Measurements from ENCODE around the gene AGPAT3.
A peak's percentile ranks its signal among the peaks of the same experiment; 100 is the strongest.
"Not testable (repeated sequence)": the region's sequence is repeated elsewhere in the genome, so short reads cannot be mapped to it uniquely, and the experiment has no call there.

Gene AGPAT3, protein sequence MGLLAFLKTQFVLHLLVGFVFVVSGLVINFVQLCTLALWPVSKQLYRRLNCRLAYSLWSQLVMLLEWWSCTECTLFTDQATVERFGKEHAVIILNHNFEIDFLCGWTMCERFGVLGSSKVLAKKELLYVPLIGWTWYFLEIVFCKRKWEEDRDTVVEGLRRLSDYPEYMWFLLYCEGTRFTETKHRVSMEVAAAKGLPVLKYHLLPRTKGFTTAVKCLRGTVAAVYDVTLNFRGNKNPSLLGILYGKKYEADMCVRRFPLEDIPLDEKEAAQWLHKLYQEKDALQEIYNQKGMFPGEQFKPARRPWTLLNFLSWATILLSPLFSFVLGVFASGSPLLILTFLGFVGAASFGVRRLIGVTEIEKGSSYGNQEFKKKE

DNA sequence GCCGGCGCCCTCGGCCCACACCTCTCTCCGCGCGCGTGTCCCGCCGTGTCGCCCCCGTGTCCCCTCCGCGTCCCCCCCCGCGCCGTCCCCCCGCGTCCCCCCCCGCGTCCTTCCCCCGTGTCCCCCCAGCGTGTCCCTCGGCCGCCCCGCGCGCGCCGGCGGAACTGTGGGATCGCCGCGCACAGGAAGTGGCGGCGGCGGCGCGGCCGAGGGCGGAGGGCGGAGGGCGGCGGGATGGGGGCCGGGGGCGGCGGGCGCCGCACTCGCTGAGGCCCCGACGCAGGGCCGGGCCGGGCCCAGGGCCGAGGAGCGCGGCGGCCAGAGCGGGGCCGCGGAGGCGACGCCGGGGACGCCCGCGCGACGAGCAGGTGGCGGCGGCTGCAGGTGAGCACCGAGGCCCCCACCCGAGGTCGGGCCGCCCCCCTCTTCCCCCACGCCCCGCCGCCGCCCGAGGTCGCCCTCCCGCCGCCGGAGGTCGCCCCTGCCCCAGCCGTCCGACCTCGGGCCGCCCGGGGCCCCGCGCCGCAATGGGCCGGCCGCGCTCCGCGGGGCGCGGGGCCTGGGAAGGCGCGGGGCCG is at the start of gene AGPAT3:
TSS of gene AGPAT3 (plus strand) at position 262 of the 578 bp plus-strand sequence. CDS start 94,459 bp downstream, outside the sequence.
- DNase-seq, result peak; percentile 65

DNA sequence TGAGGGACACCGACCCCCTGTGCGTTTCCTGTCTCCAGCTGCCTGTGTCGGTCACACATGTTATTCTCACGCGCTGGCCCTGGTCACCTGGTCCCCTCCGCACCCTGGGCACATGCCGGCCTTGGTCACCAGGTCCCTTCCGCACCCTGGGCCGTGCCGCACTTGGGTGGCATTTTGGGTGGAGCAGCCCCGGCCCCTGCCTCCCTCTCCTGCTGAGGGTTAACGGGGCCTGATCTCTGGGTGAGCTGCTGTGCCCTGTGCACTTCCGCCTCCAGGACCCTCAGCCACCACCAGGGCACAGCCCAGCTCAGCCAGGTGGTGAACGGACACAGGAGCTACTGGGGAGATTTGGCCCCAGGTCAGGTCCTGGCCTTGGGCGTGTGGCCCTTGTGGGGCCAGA is 49.0 kb upstream of the AGPAT3 start:
- DNase-seq, result no peak

DNA sequence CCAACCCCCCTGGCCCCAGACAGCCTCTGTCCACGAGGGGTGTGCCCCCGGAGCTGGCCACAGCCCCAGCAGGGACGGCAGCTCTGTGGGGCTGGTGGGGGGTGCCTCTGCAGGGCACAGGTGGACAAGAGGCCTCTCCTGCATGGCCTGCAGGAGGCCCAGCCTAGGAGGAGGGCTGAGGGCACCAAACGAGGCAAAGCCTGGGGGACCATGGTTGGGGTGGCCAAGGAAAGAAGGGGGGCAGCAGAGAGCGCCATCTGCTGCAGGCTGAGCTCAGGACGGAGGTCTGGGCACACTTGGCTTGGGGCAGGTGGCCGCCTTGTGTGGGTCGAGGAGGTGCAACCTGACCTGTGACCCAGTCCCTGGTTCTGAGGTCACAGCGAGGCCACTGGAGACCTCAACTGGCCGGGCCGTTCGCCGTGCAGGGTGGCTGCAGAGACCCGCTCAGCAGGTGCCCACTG is 48.4 kb upstream of the AGPAT3 start:
- DNase-seq, result no peak

DNA sequence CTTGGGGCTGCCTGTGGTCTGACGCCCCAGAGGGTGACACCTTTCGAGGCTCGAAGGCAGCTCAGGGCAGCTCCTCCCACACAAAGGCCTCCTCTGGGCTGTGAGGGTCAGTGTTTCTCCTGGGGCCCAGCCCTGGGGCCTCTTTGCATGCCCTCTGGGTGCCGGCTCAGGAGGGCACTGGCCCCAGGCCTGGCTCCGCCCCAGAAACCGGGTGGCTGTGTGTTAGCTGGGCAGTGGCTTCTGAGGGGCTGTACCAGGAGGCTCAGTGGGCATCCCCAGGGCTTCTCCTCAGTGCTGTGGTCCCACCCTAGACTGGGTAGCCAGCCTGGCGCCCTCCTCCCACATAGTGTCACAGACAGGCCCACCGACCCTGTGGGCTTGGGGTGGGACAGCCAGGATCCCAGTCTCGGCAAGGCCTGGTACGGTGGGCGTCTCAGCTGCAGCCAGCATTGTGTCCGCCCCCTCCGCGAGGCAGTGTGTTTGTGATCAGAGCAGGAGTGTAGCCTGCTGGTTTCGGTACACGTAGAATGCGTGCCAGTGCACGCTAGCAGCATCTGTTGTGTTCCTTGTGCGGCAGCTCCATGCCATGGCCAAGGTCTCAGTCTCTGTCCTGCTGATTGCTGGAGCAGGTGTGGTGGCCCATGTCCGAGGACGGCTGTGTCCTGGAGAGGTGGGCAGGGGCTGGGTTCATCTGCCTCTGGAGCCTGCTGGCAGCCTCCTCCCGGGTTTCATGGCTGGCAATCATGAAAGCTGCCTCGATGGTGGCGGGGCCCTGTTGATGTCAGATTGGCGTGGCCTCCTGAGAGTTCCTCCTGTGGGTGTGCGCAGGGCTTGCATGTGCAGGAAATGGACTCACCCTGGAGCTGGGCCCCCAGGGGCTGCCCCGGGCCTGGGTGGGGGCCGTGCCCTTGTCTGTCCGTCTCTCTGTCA is 47.6 kb upstream of the AGPAT3 start:
- no peak for DNase-seq

DNA sequence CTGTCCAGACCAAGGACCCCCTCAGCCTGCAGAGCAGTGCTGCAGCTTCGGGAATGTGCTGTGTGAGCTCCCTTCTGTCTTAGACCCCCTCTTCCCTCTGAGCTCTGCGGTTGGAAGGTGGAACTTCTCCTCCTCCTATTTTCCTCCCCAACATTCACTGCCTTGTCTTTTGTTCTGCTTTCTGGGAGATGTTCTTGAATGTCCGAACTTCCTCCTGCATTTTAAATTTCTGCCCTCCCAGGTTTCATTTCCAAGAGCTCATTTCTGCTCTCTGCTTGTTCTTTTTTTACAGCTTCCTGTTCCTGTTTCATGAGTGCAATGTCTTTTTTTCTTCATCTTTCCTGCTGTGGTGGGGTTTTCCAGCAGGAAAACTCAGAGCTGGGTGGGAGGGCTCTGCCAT is 46.3 kb upstream of the AGPAT3 start:
- no peak for DNase-seq

DNA sequence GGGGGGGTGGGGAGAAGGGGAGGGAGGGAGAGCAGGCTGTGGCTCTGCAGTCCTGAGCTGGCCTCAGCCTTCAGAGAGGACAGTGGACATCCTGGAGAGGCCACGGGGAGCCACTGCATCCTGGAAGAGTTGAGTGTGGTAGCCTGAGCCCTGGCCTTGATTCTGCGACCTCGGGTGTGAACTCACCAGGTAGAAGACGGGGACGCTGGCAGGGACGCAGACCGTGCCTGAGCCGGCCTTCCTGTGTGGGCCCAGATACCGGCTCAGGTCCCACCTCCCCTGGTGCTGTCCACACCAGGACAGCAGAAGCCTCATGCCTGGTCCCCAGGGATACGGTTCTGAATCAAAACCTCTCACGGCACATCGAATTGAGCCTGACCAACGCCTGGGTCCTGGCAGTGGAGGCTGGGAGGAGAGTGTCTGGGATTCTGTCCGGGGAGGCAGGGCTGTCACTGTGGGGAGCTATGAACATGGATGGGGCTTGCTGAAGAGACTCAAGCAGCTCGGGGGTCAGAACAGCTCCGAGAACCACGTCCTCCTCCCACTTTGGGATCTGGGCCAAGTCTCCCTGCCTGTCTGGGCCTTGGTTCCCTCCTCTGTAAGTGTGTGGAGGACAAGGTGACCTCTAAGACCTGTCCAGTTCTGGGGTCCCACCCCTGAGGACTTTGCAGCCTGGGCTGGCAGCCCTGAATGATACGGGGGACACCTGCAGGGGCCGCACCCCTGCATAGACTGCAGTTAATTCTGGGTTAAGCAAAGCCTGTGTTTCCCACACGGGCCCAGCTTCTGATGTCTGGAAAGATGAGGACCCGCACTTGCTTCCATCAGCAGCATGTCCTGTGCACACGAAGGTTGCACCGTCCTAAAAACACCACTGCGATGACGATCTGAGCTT is 45.3 kb upstream of the AGPAT3 start:
- no peak for DNase-seq

DNA sequence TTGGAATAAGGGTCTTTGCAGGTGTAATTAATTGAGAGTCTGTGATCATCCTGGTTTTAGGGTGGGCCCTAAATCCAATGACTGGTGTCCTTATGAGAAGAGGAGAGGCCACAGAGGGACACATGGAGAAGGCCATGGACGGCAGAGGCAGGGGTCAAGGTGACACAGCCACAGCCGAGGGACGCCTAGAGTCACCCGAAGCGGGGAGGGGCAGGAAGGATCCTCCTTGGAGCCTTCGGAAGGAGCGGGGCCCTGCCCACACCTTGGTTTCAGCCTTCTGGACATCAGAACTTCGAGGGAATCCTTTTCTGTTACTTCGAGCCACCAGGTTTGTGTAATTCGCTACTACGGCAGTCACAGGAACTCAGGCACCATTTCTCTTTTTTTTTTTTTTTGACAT is 44.6 kb upstream of the AGPAT3 start:
- DNase-seq, result no peak

DNA sequence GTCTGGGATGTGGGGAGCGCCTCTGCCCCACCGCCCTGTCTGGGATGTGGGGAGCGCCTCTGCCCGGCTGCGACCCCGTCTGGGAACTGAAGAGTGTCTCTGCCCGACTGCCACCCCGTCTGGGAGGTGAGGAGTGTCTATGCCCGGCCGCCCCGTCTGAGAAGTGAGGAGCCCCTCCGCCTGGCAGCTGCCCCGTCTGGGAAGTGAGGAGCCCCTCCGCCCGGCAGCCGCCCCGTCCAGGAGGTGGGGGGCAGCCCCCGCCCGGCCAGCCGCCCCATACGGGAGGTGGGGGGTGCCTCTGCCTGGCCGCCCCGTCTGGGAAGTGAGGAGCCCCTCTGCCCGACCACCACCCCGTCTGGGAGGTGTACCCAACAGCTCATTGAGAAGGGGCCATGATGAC is 42.9 kb upstream of the AGPAT3 start:
- DNase-seq, result not testable (repeated sequence)

DNA sequence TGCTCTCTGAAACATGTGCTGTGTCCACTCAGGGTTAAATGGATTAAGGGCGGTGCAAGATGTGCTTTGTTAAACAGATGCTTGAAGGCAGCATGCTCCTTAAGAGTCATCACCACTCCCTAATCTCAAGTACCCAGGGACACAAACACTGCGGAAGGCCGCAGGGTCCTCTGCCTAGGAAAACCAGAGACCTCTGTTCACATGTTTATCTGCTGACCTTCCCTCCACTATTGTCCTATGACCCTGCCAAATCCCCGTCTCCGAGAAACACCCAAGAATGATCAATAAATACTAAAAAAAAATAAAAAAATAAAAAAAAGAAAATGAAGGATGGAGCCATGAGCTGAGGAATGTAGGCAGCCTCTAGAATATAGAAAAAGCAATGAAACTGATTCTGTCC is 42.3 kb upstream of the AGPAT3 start:
- not testable (repeated sequence) for DNase-seq

DNA sequence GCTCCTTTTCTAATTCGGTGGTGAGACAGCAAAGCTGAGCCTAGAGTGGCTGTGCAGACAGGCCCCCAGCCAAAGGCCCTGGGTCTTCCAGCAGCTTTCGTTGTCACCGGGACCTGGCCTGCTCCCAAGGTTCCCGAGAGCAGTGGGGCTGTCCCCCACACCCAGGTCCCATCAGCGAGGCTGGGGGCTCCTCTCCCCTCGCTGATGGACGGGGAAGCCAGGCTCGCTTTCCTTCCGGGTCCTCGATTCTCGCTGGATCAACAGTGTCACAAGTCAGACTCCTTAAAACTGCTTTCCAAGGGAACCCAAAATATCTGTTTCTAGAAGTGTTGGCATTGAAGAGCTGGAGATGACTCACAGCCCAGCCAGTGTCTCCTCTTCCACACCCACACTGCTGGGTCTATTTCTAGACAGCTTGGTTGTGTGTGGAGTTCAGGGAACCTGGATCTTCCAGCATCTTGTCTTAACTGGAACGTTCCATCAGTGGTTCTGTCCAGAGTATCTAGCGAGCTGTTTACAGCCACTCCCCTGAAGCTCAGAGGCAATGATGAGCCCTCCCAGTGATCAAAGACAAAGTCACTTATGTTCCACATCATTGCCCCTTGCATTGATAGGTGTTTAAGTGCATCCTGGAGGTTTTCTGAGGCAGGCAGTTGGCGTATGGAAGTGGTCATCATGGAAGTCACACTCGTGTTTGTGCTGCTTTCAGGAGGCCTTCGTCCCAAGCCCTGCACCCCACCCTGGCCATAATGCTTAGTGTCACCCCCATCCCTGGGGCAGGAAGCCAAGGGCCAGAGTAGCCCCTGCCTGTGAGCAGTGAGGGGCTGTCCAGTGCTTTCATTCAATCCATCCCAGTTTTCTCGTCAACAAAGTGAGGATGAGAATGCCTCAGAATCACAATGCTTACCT is 40.4 kb upstream of the AGPAT3 start:
- DNase-seq, result no peak

DNA sequence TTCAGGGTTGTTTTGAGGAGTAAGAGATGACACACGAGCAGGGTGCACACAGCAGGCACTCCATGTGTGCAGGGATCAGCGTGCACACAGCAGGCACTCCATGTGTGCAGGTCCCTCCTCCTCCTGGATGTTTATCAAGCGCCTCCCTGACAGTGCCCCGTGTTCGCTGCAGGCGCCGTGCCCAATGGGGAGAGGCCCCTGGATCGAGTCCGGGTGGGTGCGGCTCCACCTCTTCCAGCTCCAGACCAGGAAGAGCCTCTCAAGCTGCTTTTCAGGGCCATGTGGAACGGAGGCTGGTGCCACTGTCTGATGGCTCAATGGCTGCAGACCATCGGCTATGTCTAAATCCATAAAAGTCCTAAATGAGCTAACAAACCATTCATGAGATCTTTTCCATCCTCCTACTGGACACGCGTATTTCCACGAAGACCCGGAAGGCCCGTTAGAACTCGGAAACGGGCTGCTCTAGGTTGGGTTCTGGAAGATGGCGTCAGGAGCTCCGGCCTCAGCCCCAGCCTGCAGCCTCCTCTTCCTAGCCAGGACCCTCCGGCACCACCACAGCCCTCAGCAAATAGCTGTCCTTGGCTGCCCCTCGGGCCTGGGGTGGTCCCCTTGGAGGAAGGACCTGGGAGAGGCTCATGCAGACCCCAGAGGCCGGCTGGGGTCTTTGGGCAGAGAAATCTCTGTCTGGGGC is 39.6 kb upstream of the AGPAT3 start:
- DNase-seq, result no peak

DNA sequence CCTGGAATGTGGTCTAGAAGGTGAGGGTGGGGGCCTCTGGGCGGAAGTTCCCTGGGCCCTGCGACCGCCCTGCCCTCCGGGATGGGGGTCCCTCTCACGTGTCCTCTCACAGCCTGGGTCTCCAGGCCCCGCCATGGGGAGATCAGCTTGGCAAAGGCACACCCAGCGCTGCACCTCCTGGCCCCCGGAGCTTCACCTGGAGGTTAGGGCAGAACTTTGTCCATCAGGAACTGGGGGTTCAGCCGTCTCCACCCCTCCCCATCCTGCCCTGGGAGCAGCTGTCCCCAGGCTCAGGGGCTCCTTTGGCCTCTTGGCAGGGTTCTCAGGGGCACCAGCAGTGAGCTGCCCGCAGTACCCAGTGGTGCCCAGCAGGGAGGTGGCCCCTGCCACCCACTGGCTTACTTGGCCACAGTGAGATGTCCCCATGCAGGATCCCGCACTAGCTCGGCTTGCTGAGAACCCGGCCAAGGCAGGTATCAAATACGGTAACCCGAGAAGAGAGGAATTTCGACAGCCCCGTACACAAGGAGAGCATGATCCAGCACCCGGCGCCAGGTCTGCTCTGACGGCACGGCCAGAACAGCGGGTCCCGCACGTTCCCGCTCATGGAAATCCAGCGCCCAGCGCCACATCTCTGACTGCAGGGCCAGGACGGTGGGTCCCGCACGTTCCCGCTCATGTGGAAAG is 38.9 kb upstream of the AGPAT3 start:
- DNase-seq, result no peak

DNA sequence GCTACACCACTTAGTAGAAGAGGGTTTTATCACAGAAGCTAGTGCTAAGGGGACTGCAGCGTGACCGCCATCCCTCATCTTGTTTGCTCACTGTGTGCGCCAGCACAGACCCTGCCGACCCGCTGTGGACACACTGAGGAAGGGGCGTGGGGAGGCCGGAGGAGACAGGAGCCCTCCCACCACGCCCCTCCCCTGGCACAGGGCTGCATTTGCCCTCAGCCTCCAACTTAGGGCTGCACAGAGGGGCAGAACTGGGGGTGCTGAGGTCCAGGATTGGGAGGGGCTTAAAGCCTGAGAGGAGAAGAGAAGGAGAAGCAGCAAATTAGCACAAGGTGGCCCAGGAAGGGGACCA is 38.4 kb upstream of the AGPAT3 start:
- no peak for DNase-seq

DNA sequence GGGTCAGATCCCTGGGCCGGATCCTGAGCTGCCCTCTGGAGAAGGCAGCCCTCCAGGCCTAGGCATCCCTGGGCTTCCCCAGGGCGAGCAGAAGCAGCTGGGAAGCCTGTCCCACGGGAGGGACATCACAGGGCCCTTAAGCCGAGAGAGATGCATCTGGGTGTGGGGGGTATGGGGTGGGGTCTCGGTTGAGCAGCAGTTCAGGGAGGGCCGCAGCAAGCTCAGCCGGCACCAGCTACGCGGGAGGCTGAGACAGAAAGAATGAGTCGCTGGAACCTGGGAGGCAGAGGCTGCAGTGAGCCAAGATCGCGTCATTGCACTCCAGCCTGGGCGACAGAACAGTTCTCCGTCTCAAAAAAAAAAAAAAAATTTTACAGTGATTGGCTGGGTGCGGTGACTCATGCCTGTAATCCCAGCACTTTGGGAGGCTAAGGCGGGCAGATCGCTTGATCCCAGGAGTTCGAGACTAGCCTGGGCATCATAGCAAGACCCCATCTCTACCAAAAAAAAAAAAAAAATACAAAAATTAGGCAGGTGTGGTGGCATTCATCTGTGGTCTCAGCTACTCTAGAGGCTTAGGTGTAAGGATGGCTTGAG is 37.9 kb upstream of the AGPAT3 start:
- DNase-seq, result no peak

DNA sequence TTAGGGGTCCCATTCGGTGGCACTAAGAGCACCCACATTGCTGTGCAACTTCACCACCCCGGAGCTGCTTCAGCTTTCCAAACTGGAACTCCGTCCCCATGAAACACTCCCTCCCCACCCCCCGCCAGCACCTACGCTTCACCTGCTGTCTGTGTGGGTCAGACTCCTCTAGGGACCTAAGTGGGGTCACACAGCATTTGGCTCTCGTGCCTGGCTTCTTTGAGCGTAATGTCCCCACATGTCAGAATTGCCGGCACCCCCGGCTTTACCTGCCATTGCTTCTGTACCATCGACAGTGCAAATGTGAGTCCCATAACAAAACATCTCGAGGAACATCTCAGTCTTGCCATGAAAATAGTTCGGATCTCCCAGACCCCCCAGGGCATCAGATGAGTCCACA is 35.9 kb upstream of the AGPAT3 start:
- no peak for DNase-seq

DNA sequence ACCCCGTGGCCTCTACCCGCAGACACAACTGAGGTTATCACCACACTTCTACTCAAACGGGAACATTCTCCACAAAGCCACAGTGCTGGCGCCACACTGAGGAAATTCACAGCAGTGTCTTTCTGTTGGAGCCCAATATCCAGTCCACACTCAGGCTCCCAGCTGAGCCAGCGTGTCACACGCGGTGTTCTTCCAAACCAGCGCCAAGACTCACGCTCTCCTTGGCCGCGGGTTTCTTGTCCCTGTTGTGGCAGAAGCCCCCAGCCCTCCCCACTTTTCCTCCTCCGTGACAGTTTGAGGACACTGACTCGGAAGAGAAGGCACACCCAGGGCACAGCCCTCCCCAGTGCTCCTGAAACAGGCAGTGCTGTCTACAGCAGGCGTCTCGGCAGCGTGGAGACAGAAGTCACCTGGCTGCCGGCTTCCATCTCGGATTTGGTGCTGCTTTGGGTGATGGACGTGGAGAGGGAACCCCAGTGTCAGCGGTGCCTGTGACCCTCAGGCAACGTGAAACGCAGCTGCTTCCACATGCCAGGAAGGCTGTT is 35.4 kb upstream of the AGPAT3 start:
- DNase-seq, result peak; percentile 51

DNA sequence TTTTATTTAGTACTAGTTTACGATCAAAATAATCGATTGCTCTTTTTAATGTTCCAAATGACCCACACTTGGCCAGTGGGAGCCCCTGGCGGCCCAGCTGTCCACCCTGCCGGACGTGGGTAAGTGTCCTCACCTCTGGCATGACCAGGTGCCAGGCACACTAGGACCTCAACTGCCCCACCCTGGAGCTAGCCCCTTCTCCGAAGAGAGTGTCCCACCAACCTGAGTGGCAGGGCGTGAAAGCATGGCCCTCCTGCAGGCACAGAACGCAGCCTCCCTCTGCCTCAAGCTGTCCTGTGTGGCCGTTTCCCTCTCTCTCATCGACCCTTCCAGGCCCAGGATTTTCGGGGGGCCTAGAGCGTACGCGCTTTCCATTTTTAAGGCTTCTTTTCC is 32.9 kb upstream of the AGPAT3 start:
- no peak for DNase-seq

DNA sequence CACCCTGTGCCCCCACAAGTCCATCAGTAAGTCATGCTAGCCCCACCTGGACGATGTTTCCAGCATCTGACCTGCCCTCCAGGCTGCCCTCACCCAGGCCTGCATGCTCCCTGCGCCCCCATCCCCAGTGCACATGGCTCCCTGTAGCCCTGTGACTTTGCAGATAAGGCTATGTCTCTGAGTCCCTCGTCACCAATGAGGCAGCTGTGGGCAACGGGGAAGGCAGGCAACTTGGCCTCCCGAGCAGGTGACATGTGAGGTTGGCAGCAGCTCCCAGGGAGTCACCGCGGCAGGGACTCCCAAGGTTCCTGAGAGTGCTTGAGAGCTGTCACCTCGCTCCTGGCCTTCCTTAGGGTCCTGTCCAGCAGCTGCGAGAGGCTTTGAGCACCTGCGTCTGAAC is 32.4 kb upstream of the AGPAT3 start:
- DNase-seq, result no peak

DNA sequence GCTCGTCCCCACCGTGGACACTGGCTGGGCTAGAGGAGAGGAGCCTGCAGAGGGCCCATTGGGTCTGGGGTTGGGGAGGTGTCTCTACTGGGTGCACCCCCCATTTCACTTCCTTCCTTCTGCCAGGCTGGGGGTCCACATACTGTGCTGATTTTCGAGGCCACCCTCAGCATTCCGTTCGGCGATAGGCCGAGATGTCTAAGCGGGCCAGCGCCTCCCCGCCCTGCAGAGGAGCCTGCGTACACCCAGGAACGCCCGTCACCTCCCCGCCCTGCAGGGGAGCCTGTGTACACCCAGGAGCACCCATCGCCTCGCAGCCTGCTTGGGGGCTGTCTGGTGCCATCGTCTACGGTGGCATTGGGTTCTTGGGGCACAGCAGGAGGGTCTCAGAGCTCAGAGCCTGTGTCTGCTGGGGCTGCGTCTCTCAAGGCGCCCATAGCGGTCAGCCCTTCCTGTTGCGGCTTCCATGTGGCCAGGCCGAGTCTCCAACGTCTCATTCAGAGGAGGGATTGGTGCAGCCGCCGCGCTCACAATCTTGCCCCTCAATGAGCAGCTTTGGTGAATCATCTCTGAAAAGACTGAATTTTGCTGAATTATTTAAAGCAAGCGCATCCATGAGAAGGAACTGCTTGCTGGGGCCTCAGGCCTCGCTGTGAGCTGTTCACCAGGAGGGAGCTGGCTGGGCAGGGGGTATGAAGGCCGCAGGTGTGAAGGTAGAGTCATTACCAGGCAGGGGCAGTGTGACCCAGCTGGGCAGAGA is 30.7 kb upstream of the AGPAT3 start:
- DNase-seq, result no peak

All from RPMI8226 (cell line).